ENCODE measurements around the gene SPOCK3.
"Not testable (repeated sequence)": the region's sequence is repeated elsewhere in the genome, so short reads cannot be mapped to it uniquely, and the experiment has no call there.

SPOCK3 gene

DNA sequence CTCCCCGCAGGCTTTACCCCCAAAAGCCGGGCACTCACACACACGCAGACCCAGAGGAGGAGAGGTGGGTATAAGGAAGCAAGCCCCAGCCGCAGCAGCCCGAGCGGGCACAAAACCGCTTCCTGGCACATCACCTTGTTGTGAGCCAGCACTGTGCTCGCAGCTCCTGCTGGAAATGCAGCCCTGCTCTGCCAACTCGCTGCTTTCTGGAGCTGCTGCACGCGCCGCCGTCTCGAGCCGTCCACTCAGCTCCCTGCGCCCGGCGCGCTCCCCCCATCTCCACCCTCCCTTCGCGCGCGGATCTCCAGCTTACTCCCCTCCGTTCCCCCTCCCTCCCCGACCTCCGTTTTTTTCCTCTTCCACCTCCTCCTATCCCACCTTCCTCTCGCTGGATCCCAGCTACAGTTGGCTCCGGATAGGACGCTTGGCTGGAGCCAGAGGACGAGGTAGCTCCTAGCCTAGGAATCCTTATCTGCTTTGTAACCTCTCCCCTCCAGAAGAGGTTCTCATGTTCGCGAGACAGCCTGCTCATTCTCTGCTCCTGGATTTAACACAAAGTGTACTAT, at the start of gene SPOCK3:
SPOCK3 (minus strand) TSS at position 179 of the 566 bp plus-strand sequence.
- DNase-seq (ENCODE audit: extremely low spot score, insufficient read length, low read depth) (no peak), FAIRE-seq (no peak)

GRCh38 chr4:167282171-167282864, 48.0 kb upstream of the SPOCK3 start:
- DNase-seq (ENCODE audit: extremely low spot score, insufficient read length, low read depth) (no peak), FAIRE-seq (no peak)

DNA sequence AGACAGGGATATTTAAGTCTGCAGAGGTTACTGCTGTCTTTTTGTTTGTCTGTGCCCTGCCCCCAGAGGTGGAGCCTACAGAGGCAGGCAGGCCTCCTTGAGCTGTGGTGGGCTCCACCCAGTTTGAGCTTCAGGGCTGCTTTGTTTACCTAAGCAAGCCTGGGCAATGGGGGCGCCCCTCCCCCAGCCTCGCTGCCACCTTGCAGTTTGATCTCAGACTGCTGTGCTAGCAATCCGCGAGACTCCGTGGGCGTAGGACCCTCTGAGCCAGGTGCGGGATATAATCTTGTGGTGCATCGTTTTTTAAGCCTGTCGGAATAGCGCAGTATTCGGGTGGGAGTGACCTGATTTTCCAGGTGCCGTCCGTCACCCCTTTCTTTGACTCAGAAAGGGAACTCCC, 47.3 kb upstream of the SPOCK3 start:
- not testable (repeated sequence) for DNase-seq (ENCODE audit: extremely low spot score, insufficient read length, low read depth); FAIRE-seq

DNA sequence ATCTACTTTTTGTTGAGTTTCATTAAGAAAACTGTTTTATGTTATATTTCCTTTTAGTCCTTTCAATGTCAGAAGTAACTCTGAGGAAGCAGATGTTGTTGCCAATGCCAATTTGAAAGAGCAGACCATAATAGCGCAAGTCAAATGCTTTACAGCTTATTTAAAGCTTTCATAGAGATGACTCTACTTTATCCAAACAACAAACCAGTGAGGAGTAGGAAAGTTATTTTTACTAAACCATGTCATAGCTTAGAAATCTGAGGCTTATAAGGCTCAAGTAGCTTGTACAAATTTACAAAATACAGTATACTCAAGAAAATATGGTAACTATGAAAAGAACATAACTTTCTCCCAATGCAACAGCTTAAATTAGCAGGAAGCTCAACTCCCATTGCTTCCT, 40.1 kb upstream of the SPOCK3 start:
- DNase-seq (ENCODE audit: extremely low spot score, insufficient read length, low read depth) (no peak), FAIRE-seq (no peak)

DNA sequence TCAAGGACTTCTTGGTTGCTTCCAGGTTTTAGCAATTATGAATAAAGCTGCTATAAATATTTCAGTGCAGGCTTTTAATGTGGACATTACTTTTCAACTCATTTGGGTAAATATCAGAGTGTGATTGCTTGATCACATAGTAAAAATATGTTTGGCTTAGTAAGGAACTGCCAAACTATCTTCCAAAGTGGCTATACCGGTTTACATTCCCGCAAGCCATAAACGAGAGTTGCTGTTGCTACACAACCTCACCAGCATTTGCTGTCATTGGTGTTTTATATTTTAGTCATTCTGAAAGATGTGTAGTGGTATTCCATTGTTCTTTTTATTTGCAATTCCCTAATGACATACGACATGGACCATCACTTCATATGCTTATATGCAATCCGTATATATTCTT, 30.9 kb upstream of the SPOCK3 start:
- FAIRE-seq (no peak), DNase-seq (ENCODE audit: extremely low spot score, insufficient read length, low read depth) (no peak)

DNA sequence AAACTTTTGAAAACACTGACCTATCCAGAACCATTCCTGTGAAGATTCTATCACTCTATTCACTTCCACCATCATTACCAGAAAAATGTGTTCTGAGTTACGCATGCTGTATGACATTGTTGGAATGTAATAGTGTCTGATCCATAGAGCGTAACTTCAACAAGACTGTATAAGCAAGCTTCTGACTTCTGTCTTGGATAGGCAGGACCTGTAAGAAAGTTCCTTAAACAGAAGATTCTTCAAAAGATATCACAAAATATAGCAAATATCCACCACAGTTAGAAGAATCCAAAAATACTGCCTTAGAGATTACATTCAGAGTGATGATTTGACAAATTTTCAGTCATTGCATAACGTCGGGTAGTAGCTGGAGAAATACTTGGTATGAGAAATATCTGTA, 14.0 kb upstream of the SPOCK3 start:
- DNase-seq (ENCODE audit: extremely low spot score, insufficient read length, low read depth), result no peak
- no peak for FAIRE-seq

DNA sequence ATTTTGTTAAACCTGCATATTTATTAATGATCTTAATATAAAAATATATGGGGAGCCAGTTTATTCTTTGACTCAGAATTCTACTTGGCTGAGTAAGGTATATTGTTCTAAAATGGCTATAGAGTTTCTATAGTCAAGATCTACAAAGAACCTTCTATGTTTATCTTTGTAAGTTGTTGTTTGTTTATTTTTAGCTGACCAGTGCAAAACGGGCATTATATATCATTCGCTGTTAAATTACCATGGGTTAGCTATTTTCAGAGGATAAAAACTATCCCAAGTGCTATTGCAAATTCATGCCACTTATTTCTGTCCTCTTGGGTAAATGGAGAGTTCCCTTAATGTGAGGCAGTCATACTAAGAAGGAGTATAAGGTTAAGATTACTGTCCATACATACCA, 5.3 kb upstream of the SPOCK3 start:
- FAIRE-seq (no peak), DNase-seq (ENCODE audit: extremely low spot score, insufficient read length, low read depth) (no peak)

GRCh38 chr4:167238226-167238625, 3.9 kb upstream of the SPOCK3 start:
- no peak for DNase-seq (ENCODE audit: extremely low spot score, insufficient read length, low read depth)
- FAIRE-seq, result no peak

- DNase-seq (ENCODE audit: extremely low spot score, insufficient read length, low read depth) (no peak), FAIRE-seq (no peak)
These were observed 494 bp downstream of the SPOCK3 start for GRCh38 chr4:167233685-167234315.

DNA sequence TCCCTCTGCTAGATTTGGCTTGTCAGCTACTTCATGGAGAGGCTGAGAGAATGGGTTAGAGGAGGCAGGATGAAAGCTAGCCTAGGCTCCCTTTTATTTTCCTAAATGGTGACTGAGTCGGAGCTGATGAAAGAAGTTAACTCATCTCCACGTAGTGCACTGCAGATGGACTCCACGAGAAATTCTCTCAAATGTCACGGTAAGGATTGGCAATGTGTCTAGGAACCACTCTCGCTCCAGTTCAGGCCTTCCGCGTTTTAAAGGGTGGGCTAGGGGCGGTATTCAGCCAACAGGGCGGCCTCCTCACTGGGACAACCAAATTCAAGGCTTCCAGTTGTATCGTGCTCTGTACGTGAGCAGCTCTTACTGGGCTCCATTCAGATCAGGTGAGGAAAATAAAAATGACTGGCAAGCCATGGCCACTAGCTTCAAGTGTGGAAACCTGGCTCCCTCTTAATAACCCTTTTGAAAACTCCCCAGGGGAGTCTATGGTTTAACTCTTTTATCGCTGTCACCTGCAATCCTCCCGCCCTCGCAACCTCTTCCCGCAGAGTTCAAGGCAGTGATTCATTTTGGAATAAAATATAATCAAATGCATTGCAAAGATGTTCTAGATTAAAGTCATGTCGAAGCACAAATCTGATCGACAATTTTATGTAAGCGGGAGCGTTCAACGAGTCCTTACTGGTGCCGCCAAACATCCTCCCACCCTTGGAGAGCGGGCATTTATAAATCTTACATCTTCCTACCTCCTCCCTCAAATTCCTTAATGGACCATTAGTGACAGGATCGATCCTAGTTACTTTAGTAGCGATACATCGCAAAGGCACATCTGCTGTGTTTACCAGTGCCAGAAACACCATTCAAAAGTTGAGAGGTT, 1.2 kb downstream of the SPOCK3 start:
- FAIRE-seq (no peak), DNase-seq (ENCODE audit: extremely low spot score, insufficient read length, low read depth) (no peak)

GRCh38 chr4:167230744-167231143, 3.5 kb downstream of the SPOCK3 start:
- FAIRE-seq (no peak), DNase-seq (ENCODE audit: extremely low spot score, insufficient read length, low read depth) (no peak)

- no peak for FAIRE-seq
- no peak for DNase-seq (ENCODE audit: extremely low spot score, insufficient read length, low read depth)
These were observed 12.2 kb downstream of the SPOCK3 start for GRCh38 chr4:167222099-167222498.

DNA sequence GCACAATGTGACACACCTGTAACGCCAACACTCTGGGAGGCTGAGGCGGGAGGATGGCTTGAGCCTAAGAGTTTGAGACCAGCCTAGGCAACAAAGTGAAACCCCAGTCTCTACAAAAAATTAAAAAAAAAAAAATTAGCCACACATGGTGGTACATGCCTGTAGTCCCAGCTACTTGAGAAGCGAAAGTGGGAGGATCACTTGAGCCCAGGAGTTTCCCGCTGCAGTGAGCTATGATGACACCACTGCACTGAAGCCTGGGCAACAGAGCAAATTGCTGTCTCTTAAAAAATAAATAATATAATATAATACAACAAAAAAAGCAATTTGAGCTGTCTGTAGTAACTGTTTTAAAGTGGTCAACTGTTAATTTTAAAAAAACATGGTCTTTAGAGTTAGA, 13.2 kb downstream of the SPOCK3 start:
- DNase-seq (ENCODE audit: extremely low spot score, insufficient read length, low read depth) (no peak), FAIRE-seq (no peak)

- FAIRE-seq, result no peak
- no peak for DNase-seq (ENCODE audit: extremely low spot score, insufficient read length, low read depth)
These were observed 16.2 kb downstream of the SPOCK3 start for GRCh38 chr4:167218022-167218608.

GRCh38 chr4:167216783-167217182, 17.5 kb downstream of the SPOCK3 start:
- no peak for FAIRE-seq
- no peak for DNase-seq (ENCODE audit: extremely low spot score, insufficient read length, low read depth)

DNA sequence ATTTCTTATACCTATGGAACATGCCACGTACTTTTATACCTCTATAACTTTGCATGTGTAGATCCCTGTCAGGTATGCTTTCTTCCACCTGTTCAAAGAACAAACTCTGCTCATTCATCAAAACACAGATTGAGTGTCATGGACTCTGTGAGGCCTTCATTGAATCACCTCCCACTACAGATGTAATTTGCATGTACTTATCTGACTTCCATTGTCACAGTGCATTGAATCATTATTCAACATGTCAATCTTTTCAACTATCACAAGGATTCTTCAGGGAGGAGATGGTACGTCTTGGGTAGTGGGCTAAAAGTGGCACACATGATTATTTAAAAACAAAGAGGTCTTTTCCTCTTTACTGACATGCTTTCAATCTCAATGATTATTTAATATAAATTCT, 24.1 kb downstream of the SPOCK3 start:
- no peak for DNase-seq (ENCODE audit: extremely low spot score, insufficient read length, low read depth)
- FAIRE-seq, result no peak

GRCh38 chr4:167196344-167197012, 37.8 kb downstream of the SPOCK3 start:
- FAIRE-seq, result no peak
- no peak for DNase-seq (ENCODE audit: extremely low spot score, insufficient read length, low read depth)

DNA sequence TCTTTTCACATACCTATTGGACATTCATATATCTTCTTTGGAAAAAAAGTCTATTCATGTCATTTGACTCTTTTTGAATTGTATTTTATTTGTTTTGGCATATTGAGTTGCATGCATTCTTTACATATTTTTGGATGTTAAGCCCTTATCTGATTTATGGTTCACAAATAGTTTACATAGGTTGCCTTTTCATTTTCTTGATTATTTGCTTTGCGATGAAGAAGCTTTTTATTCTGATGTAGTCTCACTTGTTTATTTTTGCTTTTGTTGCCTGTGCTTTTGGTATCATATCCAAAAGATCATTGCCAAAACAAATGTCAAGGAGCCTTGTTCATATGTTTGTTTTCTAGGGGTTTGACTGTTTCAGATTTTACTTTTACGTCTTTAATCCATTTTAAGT, 43.9 kb downstream of the SPOCK3 start:
- DNase-seq (ENCODE audit: extremely low spot score, insufficient read length, low read depth) (no peak), FAIRE-seq (no peak)

DNA sequence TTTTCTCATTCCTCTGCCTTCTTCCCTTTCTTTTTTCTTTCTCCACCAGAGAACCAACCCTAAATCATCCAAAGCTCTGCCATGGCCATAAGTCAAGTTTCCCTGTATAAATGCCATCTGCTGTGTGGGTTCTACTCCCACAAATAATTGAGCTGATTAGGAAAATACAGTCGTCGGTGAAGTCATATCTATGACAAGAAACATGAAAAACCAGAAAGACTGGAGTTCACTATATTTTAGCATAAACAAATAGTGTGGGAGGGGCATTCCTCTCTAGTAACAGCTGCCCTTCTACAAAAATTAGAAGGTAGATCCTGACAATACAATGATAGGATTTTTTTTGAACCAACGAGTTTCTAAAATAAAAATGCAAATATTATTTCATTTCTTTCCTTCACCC, 48.8 kb downstream of the SPOCK3 start:
- FAIRE-seq (no peak), DNase-seq (ENCODE audit: extremely low spot score, insufficient read length, low read depth) (no peak)

DNA sequence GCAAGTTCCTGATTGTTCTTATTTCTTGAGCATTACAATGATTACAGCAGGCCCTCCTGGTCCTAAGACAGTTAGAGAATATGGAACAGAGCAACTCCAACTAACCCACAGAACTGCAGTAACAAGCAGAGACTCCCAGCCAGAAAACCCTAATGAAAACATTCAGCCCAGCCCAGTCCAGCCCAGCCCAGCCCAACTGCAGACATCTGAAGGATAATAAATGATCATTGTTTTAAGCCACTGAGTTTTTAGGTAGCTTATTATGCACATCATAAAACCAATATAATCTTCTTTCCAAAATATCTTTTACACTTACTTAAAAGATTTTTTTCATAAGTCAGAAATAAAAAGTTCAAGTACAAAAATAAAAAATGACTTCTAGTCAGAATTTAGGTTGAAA, 51.3 kb downstream of the SPOCK3 start:
- FAIRE-seq (no peak), DNase-seq (ENCODE audit: extremely low spot score, insufficient read length, low read depth) (no peak)

Measured in GM18507 (cell line).